NCI-H345 (cell line): Measurements from ENCODE around the gene ETAA1.
A peak's percentile ranks its signal among the peaks of the same experiment; 100 is the strongest.

ENCODE experiments used
- DNase-seq: peaks from one replicate; lab custom pipeline; 2025; lab: John Stamatoyannopoulos, UW

The ETAA1 gene

GRCh38 chr2:67438337-67438736, 41.2 kb downstream of the ETAA1 start:
- DNase-seq, result no peak

GRCh38 chr2:67445652-67446268, 48.6 kb downstream of the ETAA1 start:
- DNase-seq, result peak; percentile 39

- DNase-seq, result peak; percentile 72
Measured at GRCh38 chr2:67446491-67446911, 49.4 kb downstream of the ETAA1 start.

- DNase-seq, result no peak
Measured at GRCh38 chr2:67448648-67449047, 51.5 kb downstream of the ETAA1 start.

GRCh38 chr2:67451086-67451832, 54.1 kb downstream of the ETAA1 start:
- DNase-seq, result peak; percentile 95

- DNase-seq, result no peak
Measured at GRCh38 chr2:67453310-67453709, 56.2 kb downstream of the ETAA1 start.

GRCh38 chr2:67455219-67456142, 58.3 kb downstream of the ETAA1 start:
- no peak for DNase-seq

- DNase-seq, result peak; percentile 62
Measured at GRCh38 chr2:67456428-67456827, 59.3 kb downstream of the ETAA1 start.

- DNase-seq, result no peak
Measured at GRCh38 chr2:67457699-67458098, 60.6 kb downstream of the ETAA1 start.

- DNase-seq, result no peak
Measured at GRCh38 chr2:67459761-67460160, 62.6 kb downstream of the ETAA1 start.
